Peyer's patch (tissue), 4 donors: ENCODE measurements around the gene WDR49.

Experiments used
- CTCF ChIP-seq, 6 experiments: fragments of 450-650 bp in 4 of 6; fragments of 200-600 bp in 2 of 6; sonication (generic) in 1 of 6; IDR thresholded peaks; one replicate each; pipeline ENCODE4 v1.5.1; 2017 to 2019; ENCODE audit warnings: antibody characterized with exemption in 6 of 6, mild to moderate bottlenecking in 3 of 6, moderate library complexity in 1 of 6
- POLR2A ChIP-seq, 2 donors: fragments of 450-650 bp; IDR thresholded peaks; one replicate each; pipeline ENCODE4 v1.5.1; 2017; ENCODE audit warnings: antibody characterized with exemption in 2 of 2, mild to moderate bottlenecking in 2 of 2, moderate library complexity in 2 of 2

- TF ChIP-seq CTCF (IDR thresholded peaks at IDR 0.05) (no peak), POLR2A (IDR thresholded peaks at IDR 0.05) (no peak)
Observed at GRCh38 chr3:167649746-167650145, 4.0 kb downstream of the WDR49 start.
